Panc1 (cell line): ENCODE measurements around the gene ANK3. TPM values are rescaled to one million over a fixed set of nuclear protein-coding genes. Genes with fewer than 3 reads are reported as not detected.

Experiments used
- ATAC-seq: fragments of 200-7000 bp; cut with Tn5 transposase; 2 replicates; pipeline ENCODE4 v1.9.1; 2020; ENCODE audit warnings: mild to moderate bottlenecking, moderate library complexity
- BruUV-seq: library from RNA; stranded (reverse); fragments of 400-500 nt; replicated peaks from 2 replicates; lab custom pipeline; 2021; lab: Mats Ljungman, UMichigan
- CTCF ChIA-PET: fragments of 300-600 bp; sonication (Branson Sonifier 250); formaldehyde crosslinking; loops from one replicate; lab custom pipeline; 2022; ENCODE audit warnings: antibody characterized with exemption; lab: Charles Lee
- POLR2A ChIA-PET: fragments of 300-600 bp; sonication (Branson Sonifier 250); formaldehyde crosslinking; loops from one replicate; lab custom pipeline; 2022; ENCODE audit warnings: antibody characterized with exemption; lab: Charles Lee
- DNase-seq: peaks from one replicate; pipeline ENCODE4 v3.0.0-alpha.2; 2010; ENCODE audit warnings: low read depth, low spot score
- H3K27ac ChIP-seq: 2 replicates; pipeline ENCODE4 v1.5.1; 2011; ENCODE audit warnings: mild to moderate bottlenecking, low read length, inconsistent platforms
- H3K27me3 ChIP-seq: fragments of 200-500 bp; sonication (Bioruptor generic); 2 replicates; pipeline ENCODE4 v1.6.0; 2014; ENCODE audit warnings: low read length, inconsistent platforms; ENCODE audit not compliant: control insufficient read depth, insufficient read depth
- H3K36me3 ChIP-seq: fragments of 200-500 bp; sonication (Bioruptor generic); 2 replicates; pipeline ENCODE4 v1.5.1; 2014; ENCODE audit warnings: inconsistent platforms, mild to moderate bottlenecking, low read length, moderate library complexity; ENCODE audit not compliant: control insufficient read depth, insufficient read depth
- H3K4me1 ChIP-seq: 2 replicates; pipeline ENCODE4 v1.5.1; 2011; ENCODE audit warnings: inconsistent platforms, mild to moderate bottlenecking, low read length, moderate library complexity; ENCODE audit not compliant: control insufficient read depth, insufficient read depth
- H3K4me3 ChIP-seq, 2 experiments: 2 replicates each; pipeline ENCODE4 v1.5.1; 2011 to 2012; ENCODE audit warnings: low read depth in 2 of 2, low read length in 2 of 2, mild to moderate bottlenecking in 2 of 2, inconsistent platforms in 1 of 2, moderate library complexity in 1 of 2
- H3K9me3 ChIP-seq: fragments of 200-500 bp; sonication (Bioruptor generic); 2 replicates; pipeline ENCODE4 v1.5.1; 2014; ENCODE audit warnings: low read depth, mild to moderate bottlenecking, inconsistent platforms, low read length, moderate library complexity; ENCODE audit not compliant: control insufficient read depth, insufficient read depth
- POLR2AphosphoS5 ChIP-seq: IDR thresholded peaks from 2 replicates; pipeline ENCODE4 v1.6.1; 2012; ENCODE audit warnings: mild to moderate bottlenecking, low read depth, low read length, moderate library complexity
- SIN3A ChIP-seq: IDR thresholded peaks from 2 replicates; pipeline ENCODE4 v1.6.1; 2012; ENCODE audit warnings: low read depth, mild to moderate bottlenecking, low read length, moderate library complexity, borderline replicate concordance; ENCODE audit not compliant: insufficient read depth
- TCF7L2 ChIP-seq: IDR thresholded peaks from 2 replicates; pipeline ENCODE4 v1.6.1; 2011; ENCODE audit warnings: mild to moderate bottlenecking, low read depth, low read length, inconsistent platforms
- in situ Hi-C: cut with HindIII; loops from 2 replicates; pipeline ENCODE4 v1.10.0; 2016; ENCODE audit warnings: low sequenced_read_pairs, low pct_unique_long_range_greater_than_20kb
- intact Hi-C: fragments of 100-400 bp; cut with micrococcal nuclease; formaldehyde crosslinking; loops from one replicate; pipeline ENCODE4 v1.10.0; 2022; ENCODE audit not compliant: unreplicated experiment
- total RNA-seq: library from RNA; stranded (reverse); gene quantifications from one replicate; pipeline ENCODE4 v1.2.1, GENCODE V29; 2021; ENCODE audit not compliant: unreplicated experiment
- TF ChIP-seq, protein P1 (sequence below): fragments of 450-650 bp; IDR thresholded peaks from 2 replicates; pipeline ENCODE4 v1.5.1; 2017; ENCODE audit warnings: mild to moderate bottlenecking
- TF ChIP-seq, protein P2 (sequence below), 2 experiments: IDR thresholded peaks; 2 replicates each; pipeline ENCODE4 v1.6.1; 2011 to 2012; ENCODE audit warnings: low read depth in 2 of 2, control low read depth in 1 of 2, low read length in 1 of 2, mild to moderate bottlenecking in 1 of 2, moderate library complexity in 1 of 2; ENCODE audit not compliant: insufficient read depth in 1 of 2

ANK3 gene
- total RNA-seq, 1 experiment from 2014 or later = 2.5 TPM

DNA sequence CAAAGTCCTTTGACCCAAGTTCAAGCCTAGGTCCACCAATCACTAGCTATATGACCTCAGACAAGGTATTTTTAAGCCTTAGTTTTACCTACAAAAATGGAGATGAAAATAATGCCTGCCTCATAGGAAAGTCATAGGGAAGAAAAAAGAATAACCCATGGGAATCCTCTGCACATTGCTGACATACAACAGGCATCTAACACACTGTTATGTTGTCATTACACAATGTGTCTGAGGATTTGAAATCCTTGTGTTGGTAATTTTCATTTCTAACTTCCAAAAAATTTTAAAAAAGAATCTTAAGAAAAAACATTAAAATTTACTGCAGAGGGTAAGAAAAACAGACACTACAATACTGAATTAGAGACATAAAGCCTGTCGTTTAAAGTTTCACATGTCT, 5.7 kb downstream of the ANK3 start:
- intact Hi-C loops = no loop called here

DNA sequence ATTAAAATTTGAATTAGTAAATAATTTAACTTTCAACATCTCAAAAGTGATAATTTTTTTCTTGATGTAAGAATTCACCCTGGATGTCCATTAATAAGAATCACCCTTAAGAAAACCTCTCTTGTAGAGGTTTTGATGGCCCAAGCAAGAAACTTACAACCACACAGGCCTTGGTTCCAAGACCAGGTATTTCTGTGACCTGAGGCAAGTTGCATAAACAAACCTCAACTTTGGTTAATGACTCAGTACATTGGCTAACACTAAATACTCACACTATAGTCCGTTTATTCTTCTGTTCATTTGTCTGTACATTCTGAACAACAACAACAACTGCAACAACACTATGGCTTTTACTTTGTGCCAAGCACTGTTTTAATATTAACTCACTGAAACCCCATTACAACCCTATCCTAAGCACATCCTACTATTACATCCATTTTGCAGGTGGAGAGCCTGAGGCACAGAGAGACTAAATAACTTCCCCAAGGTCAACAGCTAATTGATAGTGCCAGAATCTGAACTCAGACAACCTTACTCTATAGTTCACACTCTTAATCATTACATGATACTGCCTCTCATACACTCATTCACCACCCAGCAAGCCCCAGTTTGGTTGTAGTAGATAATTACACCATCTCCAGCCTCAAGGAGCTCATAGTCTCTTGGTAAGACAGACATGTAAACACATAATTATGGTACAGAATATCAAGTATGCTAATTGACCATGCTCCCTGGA, 6.6 kb downstream of the ANK3 start:
- POLR2A ChIA-PET = no interaction called here
- no peak overlapping the region for H3K27ac ChIP-seq

More for the DNA sequence above, 5.7 kb downstream of the ANK3 start:
- H3K27ac ChIP-seq = no peak overlapping the region
- H3K9me3 ChIP-seq = no peaks in the 10 kb centered on the region
- H3K36me3 ChIP-seq = no peaks in the 10 kb centered on the region
- H3K27me3 ChIP-seq = no peaks in the 10 kb centered on the region
- ATAC-seq (no peak), DNase-seq (no peak)
- no TSS peak for BruUV-seq
- TF ChIP-seq, protein P1, sequence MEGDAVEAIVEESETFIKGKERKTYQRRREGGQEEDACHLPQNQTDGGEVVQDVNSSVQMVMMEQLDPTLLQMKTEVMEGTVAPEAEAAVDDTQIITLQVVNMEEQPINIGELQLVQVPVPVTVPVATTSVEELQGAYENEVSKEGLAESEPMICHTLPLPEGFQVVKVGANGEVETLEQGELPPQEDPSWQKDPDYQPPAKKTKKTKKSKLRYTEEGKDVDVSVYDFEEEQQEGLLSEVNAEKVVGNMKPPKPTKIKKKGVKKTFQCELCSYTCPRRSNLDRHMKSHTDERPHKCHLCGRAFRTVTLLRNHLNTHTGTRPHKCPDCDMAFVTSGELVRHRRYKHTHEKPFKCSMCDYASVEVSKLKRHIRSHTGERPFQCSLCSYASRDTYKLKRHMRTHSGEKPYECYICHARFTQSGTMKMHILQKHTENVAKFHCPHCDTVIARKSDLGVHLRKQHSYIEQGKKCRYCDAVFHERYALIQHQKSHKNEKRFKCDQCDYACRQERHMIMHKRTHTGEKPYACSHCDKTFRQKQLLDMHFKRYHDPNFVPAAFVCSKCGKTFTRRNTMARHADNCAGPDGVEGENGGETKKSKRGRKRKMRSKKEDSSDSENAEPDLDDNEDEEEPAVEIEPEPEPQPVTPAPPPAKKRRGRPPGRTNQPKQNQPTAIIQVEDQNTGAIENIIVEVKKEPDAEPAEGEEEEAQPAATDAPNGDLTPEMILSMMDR = no peak
- no peak for TF ChIP-seq POLR2AphosphoS5
- no peak for TF ChIP-seq TCF7L2
- TF ChIP-seq, protein P2, sequence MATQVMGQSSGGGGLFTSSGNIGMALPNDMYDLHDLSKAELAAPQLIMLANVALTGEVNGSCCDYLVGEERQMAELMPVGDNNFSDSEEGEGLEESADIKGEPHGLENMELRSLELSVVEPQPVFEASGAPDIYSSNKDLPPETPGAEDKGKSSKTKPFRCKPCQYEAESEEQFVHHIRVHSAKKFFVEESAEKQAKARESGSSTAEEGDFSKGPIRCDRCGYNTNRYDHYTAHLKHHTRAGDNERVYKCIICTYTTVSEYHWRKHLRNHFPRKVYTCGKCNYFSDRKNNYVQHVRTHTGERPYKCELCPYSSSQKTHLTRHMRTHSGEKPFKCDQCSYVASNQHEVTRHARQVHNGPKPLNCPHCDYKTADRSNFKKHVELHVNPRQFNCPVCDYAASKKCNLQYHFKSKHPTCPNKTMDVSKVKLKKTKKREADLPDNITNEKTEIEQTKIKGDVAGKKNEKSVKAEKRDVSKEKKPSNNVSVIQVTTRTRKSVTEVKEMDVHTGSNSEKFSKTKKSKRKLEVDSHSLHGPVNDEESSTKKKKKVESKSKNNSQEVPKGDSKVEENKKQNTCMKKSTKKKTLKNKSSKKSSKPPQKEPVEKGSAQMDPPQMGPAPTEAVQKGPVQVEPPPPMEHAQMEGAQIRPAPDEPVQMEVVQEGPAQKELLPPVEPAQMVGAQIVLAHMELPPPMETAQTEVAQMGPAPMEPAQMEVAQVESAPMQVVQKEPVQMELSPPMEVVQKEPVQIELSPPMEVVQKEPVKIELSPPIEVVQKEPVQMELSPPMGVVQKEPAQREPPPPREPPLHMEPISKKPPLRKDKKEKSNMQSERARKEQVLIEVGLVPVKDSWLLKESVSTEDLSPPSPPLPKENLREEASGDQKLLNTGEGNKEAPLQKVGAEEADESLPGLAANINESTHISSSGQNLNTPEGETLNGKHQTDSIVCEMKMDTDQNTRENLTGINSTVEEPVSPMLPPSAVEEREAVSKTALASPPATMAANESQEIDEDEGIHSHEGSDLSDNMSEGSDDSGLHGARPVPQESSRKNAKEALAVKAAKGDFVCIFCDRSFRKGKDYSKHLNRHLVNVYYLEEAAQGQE (IDR thresholded peaks at IDR 0.05; ENCODE audit: insufficient read depth in 1 of 2, low read depth in 2 of 2, low read length in 1 of 2) = no peak
- CTCF ChIA-PET = no interaction called here
- POLR2A ChIA-PET = no interaction called here
- no peaks in the 10 kb centered on the region for H3K4me1 ChIP-seq
- in situ Hi-C loops = no loop called here
- H3K4me3 ChIP-seq = no peak overlapping the region

DNA sequence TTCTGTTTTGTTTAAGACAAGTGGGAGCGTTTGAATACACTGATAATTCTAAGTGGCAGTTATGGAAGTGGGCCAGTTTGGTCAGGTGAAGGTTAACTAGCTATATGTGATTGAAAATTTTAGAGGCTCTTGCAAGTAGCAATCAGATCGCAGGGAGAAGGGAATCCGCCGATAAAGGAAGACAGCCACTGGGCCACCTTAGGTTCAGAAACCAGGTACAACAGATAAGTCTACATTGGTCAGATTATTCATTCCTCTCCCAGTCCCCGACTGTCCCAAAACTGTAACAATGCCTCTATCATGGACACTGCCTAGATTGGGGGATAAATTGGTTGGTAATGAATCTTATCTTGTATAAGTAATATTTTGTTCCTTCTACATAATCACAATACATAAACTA, 8.9 kb downstream of the ANK3 start:
- TF ChIP-seq, protein P1 = no peak
- no peak for TF ChIP-seq POLR2AphosphoS5
- no peak for TF ChIP-seq TCF7L2
- TF ChIP-seq SIN3A = no peak
- TF ChIP-seq, protein P2 (IDR thresholded peaks at IDR 0.05; ENCODE audit: insufficient read depth in 1 of 2, low read depth in 2 of 2, low read length in 1 of 2) = no peak
- ChIA-PET POLR2A (no interaction called here), CTCF (no interaction called here)
- no TSS peak for BruUV-seq
- Histone ChIP-seq H3K4me1 (no peaks in the 10 kb centered on the region), H3K4me3 (no peak overlapping the region), H3K9me3 (no peaks in the 10 kb centered on the region), H3K36me3 (no peaks in the 10 kb centered on the region), H3K27me3 (no peaks in the 10 kb centered on the region), H3K27ac (no peak overlapping the region)
- ATAC-seq = no peak
- DNase-seq = no peak
- in situ Hi-C loops (no loop called here), intact Hi-C loops (no loop called here)

More for the DNA sequence above, 6.6 kb downstream of the ANK3 start:
- ATAC-seq (0 out of 2 replicates have a peak, but pooled peaks have one; percentile 34), DNase-seq (no peak)
- Histone ChIP-seq H3K27me3 (no peaks in the 10 kb centered on the region), H3K9me3 (no peaks in the 10 kb centered on the region), H3K4me3 (no peak overlapping the region), H3K36me3 (no peaks in the 10 kb centered on the region), H3K4me1 (no peaks in the 10 kb centered on the region)
- no TSS peak for BruUV-seq
- no peak for TF ChIP-seq POLR2AphosphoS5
- no peak for TF ChIP-seq SIN3A
- intact Hi-C loops (no loop called here), in situ Hi-C loops (no loop called here)
- CTCF ChIA-PET = no interaction called here
